Measurements from ENCODE around the gene LRP5.

DNA sequence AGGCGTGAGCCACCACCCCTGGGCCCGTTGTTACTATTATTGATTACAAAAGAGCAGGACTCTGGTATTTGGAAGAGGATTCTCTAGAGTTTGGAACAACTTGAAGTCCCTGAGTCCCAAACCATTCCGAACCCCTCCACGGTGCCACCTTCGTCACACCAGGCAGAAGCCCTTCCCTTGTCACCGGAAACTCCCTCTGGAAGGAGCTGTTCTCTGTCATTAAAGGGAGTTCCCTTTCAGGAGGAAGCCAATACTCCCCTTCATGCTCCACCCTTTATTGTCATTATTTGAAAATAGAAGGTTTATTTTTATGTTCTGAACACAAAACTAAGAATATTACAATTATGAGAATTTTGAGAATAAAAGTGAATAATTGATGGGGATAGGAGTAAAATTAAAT lies 35.5 kb upstream of the LRP5 start:
- TF ChIP-seq EP300 (IDR thresholded peaks at IDR 0.05) (no peak), POLR2A (IDR thresholded peaks at IDR 0.05) (no peak)
- TF ChIP-seq, protein P1, sequence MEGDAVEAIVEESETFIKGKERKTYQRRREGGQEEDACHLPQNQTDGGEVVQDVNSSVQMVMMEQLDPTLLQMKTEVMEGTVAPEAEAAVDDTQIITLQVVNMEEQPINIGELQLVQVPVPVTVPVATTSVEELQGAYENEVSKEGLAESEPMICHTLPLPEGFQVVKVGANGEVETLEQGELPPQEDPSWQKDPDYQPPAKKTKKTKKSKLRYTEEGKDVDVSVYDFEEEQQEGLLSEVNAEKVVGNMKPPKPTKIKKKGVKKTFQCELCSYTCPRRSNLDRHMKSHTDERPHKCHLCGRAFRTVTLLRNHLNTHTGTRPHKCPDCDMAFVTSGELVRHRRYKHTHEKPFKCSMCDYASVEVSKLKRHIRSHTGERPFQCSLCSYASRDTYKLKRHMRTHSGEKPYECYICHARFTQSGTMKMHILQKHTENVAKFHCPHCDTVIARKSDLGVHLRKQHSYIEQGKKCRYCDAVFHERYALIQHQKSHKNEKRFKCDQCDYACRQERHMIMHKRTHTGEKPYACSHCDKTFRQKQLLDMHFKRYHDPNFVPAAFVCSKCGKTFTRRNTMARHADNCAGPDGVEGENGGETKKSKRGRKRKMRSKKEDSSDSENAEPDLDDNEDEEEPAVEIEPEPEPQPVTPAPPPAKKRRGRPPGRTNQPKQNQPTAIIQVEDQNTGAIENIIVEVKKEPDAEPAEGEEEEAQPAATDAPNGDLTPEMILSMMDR (IDR thresholded peaks at IDR 0.05): no peak
